Measurements from ENCODE around the gene ITGAE.

Gene ITGAE

GRCh38 chr17:3815925-3816324 is 14.9 kb upstream of the ITGAE start:
- DNase-seq, result no peak

- DNase-seq, result no peak
Observed at GRCh38 chr17:3815122-3815521, 14.1 kb upstream of the ITGAE start.

GRCh38 chr17:3814361-3814760 is 13.4 kb upstream of the ITGAE start:
- DNase-seq, result no peak

DNA sequence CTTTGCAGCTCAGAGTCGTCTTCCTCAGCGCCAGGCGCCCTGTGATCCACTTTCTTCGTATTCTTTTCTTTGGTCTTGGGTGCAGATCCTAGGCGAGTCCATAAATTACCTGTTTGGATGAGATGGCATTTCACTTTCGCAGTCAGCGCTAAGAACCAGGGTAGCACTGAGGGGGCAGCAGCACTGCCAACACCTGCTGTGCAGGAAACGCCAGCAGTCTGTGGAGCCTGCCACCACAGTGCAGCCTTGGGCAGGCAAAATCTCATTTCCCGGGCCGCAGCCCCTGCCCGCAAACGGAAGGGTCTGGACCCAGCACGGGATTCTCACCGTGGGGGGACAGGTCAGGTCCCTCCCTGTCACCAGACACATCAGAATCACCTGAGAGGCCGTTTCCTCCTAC is 12.2 kb upstream of the ITGAE start:
- no peak for DNase-seq

GRCh38 chr17:3812771-3813170 is 11.8 kb upstream of the ITGAE start:
- DNase-seq, result no peak

DNA sequence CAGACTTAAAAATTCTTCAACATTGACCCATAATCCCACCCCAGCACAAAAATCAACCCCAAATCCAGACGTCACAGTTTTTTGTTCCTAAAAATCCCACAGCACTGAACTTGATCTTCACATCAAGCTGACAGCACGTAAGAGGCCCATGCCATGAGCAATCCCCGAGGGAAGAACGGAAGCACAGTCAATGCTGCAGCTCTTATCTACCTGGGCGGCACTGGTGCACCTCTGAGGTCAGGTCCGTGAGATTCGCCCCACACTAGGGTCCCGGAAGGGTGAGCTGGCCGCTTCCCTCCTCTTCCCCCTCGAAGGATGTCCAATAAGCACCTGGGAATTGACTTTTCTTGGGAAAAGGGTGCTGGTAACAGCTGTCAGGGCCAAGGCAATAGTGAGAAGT is 11.3 kb upstream of the ITGAE start:
- DNase-seq, result no peak

- DNase-seq, result no peak
Observed at GRCh38 chr17:3810019-3810418, 9.0 kb upstream of the ITGAE start.

- no peak for DNase-seq
Observed at GRCh38 chr17:3809135-3809534, 8.1 kb upstream of the ITGAE start.

DNA sequence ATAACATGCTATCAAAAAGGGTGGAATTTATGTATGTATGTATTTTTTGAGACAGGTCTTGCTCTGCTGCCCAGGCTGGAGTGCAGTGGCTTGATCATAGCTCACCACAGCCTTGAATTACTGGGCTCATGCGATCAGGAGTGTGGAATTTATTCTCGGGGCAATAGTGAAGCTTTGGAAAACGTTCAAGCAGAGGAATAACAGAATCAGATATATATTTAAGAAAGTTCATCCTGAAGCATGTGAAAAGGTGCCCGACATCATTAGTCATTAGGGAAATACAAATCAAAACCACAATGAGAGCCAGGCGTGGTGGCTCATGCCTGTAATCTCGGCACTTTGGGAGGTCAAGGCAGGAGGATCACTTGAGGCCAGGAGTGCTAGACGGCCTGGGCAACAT is 7.7 kb upstream of the ITGAE start:
- DNase-seq, result no peak

DNA sequence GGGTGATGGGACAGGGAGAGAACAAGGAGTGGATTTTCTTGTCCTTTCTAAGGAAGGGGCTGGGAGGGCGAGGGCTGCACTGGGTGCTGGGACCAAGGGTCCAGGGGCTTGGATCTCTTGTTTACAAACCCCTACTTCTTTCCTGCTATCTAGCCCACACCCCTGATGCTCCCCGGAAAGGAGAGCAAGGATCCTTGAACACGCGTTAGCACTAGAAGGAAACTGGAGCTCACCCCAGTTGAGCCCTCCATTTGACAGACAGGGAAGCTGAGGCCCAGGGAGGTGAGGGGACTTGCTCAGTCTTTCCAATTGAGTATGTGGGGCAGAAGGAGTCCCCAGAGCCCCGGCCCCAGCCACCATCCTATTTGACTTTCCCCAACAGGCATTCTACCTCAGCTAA is 4.6 kb upstream of the ITGAE start:
- no peak for DNase-seq

DNA sequence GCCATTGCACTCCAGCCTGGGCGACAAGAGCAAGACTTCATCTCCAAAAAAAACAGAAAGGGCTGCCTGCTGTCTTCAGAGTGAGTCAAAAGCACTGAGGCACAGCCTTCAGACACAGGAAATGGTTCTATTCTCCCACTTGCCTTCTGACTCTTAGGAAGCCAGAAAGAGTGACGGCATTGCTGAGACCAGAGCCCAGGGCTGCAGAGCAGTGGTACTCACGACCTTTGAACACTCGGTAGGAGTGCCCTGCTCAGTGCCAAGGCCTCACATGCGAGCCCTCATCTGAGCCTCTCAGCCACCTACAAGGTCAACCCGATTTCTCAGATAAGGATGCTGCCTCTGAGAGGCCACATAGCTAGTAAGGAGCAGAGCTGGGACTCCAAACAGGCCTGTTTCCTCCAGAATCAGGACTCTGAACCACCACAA is 3.5 kb upstream of the ITGAE start:
- DNase-seq, result no peak

GRCh38 chr17:3803308-3803640 is 2.3 kb upstream of the ITGAE start:
- no peak for DNase-seq

- no peak for DNase-seq
Observed at GRCh38 chr17:3802461-3803307, 1.7 kb upstream of the ITGAE start.

DNA sequence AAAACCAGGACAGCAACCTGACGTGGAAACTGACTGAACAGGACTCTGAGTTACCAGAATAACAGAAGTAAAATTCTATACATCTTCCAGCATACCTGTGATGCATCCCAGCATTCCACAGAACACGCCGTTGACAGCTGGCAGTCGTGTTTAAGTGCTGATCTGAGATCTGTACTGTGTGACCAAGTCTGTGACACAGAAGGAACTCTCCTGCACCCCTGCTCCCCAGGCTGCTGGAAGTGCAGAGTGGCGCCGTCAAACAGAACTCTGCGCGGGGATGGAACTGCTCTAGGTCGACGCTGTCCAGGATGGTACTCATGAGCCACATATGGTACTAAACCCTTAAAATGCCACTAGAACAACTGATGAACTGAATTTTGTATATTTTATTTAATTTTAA is 804 bp upstream of the ITGAE start:
- no peak for DNase-seq

DNA sequence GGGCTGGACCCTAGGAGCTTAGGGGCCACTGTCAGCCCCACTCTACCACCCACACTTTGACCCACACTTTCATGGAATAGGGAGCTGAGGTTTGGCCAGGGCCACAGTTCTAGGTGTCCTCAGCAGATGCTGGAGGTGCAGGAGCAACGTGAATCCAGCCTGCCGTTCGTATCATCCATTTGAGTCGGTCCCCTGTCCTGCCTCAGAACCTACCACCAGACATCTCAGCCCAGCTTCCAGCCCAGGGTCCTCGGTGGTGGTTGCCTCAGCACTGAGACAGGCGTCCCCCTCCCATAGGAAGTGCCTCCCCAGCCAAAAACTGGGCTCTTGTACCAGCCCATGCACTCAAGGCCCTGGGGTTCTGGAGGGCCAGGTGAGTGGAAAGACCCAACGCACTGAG is 359 bp upstream of the ITGAE start:
- DNase-seq, result no peak

DNA sequence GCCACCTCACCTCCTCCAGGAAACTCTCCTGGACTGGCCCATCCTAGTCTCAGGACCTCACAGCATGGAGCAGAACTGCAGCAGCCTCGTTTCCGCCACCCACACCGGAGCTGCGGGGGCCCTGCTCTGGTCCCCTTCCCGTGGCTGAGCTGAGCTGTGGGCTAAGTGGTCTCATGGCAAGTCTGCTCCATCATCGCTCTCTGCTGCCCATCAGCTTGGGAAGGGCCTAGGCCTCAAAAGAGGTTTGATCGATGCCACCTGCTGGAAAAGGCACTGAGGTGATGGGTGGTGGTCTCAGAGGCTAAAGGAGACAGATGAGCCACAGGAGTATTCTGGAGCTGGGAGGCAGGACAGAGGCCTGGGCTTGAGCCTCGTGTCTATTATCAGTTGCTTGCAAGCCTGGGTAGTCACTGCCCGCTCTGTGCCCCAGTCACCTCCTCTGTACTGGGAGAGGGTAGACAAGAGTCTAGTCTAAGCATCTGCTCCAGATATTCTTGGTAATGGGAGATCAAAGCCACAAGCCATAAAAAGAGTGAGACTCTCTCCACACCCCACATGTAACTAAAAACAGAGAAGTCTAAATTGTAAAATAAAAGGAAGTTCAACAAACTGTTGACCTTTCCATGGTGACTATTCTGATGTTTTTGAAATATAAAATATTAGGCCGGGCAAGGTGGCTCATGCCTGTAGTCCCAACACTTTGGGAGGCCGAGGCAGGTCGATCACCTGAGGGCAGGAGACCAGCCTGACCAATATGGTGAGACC is 1.6 kb downstream of the ITGAE start:
- no peak for DNase-seq

DNA sequence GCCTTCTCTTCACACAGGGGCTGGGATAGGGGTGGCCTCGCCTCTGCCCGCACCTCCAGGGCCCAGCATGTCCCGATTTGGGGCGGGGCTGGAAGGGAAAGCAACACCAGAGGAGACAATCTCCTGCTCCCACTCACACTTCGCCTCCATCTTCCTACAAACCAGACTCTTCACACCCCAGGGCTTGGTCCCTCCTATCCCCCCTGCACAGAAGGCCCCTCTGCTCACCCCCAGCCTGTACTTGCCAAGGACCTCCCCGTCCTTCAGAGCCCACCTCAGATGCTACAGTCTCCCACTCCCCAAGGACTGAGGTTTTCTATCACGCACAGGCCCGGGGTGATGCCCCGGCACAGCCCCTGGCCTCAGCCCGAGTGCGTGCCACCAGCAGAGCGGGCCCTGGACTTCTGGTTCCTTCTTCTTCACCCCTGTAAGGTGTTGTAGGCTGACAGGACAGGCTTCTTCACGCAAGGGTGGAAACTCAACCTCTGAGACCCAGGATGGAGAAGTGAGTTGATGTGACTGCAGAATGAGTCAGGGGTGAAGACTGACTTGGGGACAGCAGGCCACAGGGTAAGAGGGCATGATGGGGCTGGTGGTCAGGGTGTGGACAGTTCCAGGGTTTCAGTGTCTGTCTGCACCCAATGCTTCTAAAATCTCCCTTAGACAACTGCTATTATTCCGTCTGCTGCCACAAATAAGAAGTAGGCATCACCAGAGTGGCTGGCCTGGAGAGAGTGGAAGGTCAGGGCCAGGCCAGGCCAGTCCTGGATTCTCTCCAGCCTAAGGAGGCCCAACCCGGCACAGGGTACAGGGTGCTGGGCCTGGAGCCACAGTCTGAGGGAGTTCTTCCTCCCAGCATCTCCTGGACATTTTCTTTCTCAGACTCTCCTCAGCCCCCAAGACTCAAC is 2.5 kb downstream of the ITGAE start:
- DNase-seq, result peak in 1 of 2 donors; percentile 55

GRCh38 chr17:3796822-3797170 is 4.2 kb downstream of the ITGAE start:
- DNase-seq, result peak in 1 of 2 donors; percentile 19

DNA sequence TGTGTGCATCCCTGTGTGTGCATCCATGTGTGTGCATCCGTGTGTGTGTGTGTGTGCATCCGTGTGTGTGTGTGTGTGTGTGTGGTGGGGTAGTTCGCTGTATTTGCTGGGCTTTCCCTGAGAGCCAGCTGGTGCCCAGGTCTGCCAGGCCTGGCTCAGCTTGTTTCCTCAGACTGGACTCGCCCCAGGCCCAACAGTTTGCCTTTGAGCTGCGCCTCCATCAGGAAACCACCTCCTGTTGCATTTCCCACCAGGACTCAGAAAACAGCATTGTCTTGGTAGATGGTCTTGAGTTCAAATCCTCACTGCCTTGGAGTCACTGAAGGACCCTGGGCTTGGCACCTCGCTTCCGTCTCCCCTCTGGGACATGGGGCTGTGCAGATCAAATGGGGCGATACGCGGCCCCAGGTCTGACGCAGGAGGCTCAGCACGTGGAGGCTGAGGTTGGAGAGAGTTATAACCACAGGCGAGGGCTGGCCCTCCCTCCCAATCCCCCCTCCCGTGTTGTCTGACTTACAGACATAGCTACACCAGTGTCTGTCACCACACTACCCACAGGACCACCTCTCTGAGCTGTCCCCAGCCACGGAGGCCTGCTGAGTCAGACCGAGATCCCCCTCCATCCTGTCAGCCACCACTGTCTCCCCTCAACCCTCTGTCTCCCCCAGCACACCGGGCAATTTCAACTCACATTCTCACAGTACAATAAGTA is 4.7 kb downstream of the ITGAE start:
- peak; percentile 81 to 85 for DNase-seq

GRCh38 chr17:3795390-3796102 is 5.4 kb downstream of the ITGAE start:
- DNase-seq, result no peak

GRCh38 chr17:3794557-3795389 is 6.2 kb downstream of the ITGAE start:
- DNase-seq, result peak; percentile 56 to 65

Measured in CD4-positive, alpha-beta T cell treated with Interleukin-4 for 1 hour (primary cell).